ENCODE measurements around the gene IL16.
"Not testable (repeated sequence)": the region's sequence is repeated elsewhere in the genome, so short reads cannot be mapped to it uniquely, and the experiment has no call there.

The IL16 gene

DNA sequence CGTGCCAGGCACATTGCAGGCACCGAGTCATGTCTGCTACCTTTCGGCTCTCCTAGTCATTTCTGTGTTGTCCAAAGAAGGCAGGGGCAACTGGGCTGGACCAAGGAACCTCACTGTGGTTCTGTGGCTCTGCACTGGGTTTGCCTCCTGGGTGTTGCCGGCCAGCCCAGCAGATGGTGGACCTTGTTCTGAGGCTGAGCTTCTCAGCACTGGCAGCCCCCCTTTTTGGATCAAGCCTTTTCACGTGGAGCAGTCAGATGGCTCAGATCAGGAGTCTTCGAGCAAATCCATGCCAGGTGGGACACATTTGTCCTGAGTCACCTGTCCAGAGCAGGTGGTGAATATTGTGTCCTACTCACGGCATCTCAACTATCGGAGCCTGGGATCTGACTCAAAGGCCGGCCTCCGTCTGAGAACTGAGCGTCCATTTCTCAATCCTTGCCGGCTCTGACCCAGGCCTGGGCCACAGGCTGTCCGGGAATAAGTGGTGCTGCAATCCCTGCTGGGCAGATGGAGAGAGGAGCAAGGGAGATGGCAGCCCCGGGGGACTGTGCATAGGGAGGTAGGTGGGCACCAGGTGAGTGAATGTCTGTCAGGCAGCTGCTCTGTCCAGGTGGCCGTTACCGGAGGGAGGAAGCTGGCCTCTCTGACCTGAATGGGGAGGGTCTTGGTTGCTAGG is at the start of gene IL16:
IL16 (plus strand) TSS at position 304 of the 679 bp plus-strand sequence. CDS start 28,521 bp downstream, outside the sequence.
- in situ Hi-C loops (cut with MboI; ENCODE audit: low pct_unique_long_range_greater_than_20kb, low sequenced_read_pairs) = no loop called here
- DNase-seq = no peak

DNA sequence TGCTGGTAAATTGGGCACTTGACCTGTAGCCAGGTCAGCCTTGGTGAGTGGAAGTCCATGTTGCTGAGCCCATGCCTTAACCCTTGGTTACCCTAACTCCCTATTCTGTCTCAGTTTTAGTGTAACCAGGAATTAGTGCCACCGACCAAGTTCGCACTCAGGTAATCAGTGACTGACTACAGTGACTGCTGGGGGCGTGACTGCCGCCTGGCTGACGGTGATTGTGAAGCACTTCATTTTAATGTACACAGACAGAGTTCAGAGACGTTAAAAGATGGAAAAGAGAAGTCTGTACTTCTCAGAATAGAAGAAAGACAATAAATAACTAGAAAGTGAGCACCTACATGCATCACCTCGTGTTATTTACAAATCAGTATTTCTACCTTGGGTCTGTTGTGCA is 45.3 kb upstream of the IL16 start:
- in situ Hi-C loops (cut with MboI; ENCODE audit: low pct_unique_long_range_greater_than_20kb, low sequenced_read_pairs) = no loop called here
- DNase-seq = no peak

DNA sequence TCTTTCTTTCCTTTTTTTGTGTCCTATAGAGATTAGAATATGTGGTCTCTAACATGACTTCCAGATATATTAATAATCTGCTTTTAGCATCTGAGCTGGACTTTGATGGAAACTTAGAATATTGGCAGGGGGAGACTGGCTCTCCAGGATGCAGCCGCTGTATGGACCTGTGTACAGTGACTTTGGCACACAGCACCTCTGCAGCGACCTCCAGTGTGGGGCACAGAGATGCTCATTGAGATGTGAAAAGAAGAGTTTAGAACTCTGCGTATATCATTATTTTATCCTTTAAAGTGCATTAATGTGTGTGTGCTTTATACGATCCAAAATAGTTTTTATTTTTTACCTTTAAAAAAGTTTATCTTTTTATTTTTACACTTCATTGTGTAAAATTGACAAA is 44.3 kb upstream of the IL16 start:
- no peak for DNase-seq
- in situ Hi-C loops (cut with MboI; ENCODE audit: low pct_unique_long_range_greater_than_20kb, low sequenced_read_pairs) = no loop called here

DNA sequence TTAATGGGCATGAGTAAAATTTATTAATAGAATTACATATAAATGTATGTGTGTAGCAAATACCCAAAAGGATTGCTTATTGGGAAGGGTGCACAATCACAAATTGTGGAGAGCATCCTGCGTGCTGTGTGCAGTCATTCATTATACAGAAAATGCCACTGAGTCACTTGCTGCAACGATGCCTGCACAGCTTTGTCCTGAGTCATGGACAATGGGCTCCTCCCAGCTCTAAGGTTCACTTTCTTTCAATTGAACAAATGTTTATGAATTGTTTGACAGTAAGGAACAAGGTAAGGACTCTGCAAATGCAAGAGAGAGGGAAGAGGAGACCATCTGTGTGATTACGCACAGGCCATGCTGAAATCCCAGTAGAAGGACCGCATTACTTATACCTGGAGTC is 43.9 kb upstream of the IL16 start:
- DNase-seq = no peak
- in situ Hi-C loops (cut with MboI; ENCODE audit: low pct_unique_long_range_greater_than_20kb, low sequenced_read_pairs) = no loop called here

DNA sequence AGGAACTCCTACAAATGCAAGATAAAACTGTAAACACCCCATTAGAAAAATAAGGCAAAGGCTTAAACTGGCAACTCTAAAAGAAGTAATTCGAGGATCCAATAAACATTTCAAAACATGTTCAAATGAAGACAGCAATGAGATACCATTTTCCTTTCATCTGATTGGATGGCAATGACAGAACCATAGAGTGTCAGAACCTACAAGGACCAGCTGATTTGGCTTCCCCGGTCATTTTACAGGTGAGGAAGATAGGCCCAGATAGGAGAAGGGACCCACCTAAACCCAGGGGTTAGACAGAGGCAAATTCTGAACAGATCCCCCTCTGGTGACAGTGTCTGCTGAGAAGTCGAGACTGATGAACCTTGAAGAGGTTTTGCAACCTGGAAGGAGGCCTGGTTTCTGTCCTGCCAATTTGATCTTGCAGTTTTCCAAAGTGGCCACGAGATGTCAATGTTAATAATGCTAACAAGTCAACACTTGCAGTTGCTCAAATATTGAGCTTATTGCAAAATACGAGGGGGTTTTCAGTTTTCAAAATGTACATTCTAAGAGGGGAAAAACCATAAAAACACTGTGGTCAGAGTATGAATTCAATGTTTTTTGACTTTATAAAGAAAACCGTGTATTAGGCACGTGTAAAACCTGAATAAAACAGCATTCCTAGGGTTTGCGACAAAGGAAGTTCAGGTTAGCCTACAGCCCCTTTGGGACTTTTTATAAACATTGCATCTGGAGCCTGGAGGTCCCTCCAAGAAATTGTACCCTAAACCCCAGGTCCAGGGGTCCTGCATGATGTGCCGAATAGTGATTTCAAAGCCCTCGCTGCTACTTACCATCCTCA is 41.1 kb upstream of the IL16 start:
- peak; percentile 74 for DNase-seq
- in situ Hi-C loops (cut with MboI; ENCODE audit: low pct_unique_long_range_greater_than_20kb, low sequenced_read_pairs) = no loop called here

DNA sequence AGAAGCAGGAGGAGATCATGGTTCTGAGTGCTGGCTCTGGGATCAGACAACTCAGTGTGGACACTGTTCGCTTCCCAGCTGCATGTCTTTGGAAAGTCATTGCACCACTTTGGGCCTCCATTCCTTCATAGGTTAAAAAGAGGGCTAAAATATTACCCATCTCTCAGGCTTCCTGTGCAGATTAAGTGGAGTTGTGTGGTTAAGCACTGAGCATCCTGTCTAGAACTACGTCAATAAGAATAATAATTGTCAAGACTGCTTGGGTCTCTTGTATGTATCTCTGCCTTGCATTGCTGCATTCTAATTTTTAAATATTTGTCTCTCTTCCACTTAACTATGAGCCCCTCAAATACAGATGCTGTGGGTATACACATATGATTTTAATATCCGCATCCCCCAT is 40.4 kb upstream of the IL16 start:
- in situ Hi-C loops (cut with MboI; ENCODE audit: low pct_unique_long_range_greater_than_20kb, low sequenced_read_pairs) = no loop called here
- no peak for DNase-seq

DNA sequence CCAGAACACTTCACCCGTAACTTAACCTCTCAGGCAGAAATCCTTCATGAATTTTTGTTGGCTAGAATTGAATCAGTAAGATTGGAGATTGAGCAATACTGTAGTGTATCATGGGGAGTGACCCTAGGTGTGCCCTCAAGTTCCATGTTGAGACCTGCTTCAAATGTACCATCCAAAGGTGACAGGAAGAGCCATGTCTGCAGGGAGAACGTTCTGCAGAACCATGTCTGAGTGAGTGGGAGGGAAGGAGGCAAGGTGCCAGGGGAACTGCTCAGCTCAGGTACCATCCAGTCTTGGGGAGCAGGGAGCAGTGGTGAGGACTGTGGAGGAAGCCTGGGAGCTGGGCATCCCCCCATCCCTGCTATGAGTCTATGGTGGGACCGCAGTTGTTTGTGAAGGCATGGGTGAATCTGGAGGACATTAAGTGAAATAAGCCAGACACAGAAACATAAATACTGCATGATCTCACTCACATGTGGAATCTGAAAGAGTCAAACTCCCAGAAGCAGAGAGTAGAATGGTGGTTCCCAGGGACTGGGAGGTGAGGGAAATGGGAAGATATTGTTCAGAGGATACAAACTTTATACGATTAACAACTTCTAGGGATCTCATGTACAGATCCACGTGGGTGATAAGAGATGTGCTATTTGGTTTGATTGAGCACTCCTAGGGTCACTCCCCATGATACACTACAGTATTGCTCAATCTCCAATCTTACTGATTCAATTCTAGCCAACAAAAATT is 39.3 kb upstream of the IL16 start:
- DNase-seq = no peak
- in situ Hi-C loops (cut with MboI; ENCODE audit: low pct_unique_long_range_greater_than_20kb, low sequenced_read_pairs) = no loop called here

DNA sequence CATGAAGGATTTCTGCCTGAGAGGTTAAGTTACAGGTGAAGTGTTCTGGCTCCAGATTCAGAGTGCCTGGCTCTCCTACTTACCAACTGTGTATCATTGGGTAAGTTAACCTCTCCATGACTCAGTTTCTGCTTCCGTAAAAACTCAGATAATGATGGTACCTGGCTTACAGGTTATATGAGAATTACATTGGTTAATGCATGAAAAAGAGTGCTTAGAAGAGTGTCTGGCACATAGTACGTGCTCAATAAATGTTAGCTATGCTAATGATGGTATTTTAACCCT is 38.8 kb upstream of the IL16 start:
- in situ Hi-C loops (cut with MboI; ENCODE audit: low pct_unique_long_range_greater_than_20kb, low sequenced_read_pairs) = no loop called here
- DNase-seq = no peak

DNA sequence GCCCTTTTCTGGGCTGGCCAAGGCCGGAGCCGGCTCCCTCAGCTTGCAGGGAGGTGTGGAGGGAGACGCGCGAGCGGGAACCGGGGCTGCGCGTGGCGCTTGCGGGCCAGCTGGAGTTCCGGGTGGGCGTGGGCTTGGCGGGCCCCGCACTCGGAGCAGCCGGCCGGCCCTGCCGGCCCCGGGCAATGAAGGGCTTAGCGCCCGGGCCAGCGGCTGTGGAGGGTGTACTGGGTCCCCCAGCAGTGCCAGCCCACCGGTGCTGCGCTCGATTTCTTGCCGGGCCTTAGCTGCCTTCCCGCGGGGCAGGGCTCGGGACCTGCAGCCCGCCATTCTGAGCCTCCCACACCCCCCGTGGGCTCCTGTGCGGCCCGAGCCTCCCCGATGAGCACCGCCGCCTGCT is 38.1 kb upstream of the IL16 start:
- DNase-seq; in situ Hi-C loops (cut with MboI; ENCODE audit: low pct_unique_long_range_greater_than_20kb, low sequenced_read_pairs): not testable (repeated sequence)

DNA sequence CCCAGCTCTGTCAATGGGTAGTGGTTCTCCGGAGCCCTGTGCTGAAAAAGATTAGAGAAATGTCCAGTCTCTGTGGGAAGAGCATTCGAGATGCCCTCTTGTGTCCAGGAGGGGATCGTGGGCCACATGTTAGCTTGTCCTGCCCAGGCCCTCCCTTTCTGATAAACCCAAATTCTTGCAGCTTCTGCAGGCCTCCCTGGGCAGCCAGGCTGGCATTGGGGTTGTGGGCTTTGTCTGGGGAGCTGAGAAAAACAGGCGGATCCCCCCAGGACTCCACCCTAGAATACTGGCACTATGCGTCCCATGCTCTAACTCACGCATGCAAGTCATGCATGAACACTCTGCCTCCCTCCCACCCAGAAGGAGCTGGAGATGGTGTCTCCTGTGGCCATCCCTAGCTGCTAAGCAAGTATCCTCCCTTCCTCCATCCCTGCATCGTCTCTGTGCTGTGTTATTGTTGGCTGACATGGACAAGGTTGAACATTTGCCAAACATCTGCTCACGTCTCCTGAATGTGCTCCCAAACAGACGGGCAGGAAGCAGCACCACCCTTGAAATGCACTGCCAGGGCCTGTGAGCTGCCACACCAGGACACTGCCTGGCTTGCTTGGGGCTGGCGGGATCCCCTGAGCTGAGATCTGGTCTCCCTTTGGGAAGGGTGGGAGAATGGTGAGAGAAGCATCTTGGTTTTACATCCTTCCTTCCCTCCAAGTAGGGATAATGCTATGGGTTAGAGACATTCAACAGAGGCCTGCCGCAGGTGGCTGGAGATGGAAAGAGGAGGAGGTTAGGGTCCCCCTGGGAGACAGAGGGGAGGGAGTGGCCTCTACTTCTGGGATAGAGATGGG is 36.1 kb upstream of the IL16 start:
- no peak for DNase-seq
- in situ Hi-C loops (cut with MboI; ENCODE audit: low pct_unique_long_range_greater_than_20kb, low sequenced_read_pairs) = no loop called here

DNA sequence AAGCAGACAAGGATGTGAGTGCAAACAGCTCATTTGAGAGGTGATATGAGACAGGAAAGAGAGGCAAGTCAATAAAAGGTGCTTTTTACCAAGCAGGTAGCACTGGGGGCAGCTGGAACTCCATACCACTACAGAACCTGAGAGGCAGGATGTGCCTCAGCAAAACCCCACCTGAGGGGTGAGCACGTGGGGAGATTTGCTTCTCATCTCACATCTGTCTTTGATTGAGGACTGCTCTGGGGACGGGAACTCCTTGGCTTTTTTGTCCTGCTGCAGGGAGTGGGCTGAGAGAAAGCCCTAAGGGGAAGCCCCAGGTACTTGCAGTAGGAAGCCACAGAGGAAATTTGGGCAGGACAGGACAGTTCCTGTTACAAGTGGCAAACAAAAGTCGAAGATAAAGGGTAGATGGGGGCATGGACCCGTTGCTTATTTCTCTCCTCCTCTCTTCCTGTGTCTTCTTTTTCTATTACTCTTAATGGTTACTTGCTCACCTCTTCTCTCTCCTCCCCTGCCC is 35.5 kb upstream of the IL16 start:
- DNase-seq = no peak
- in situ Hi-C loops (cut with MboI; ENCODE audit: low pct_unique_long_range_greater_than_20kb, low sequenced_read_pairs) = no loop called here

DNA sequence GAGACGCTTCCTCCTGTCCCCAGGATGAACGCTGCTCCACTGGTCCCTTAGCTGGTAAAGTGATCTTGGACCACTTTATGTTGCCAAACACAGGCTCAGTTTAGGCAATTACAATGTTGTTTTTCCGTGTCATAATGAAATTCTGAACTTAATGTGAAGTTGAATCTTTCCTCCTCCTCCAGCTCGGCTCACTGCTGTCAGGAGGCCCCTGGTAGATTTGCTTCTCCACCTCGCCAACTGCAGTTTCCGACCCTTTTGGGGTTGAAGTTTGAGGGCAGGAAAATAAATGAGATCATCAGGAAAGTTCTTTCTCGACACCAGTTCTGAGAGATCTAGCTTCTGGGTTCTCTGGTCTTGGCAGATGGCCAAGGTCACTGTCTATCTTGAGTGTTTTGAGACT is 34.8 kb upstream of the IL16 start:
- DNase-seq = no peak
- in situ Hi-C loops (cut with MboI; ENCODE audit: low pct_unique_long_range_greater_than_20kb, low sequenced_read_pairs) = no loop called here

DNA sequence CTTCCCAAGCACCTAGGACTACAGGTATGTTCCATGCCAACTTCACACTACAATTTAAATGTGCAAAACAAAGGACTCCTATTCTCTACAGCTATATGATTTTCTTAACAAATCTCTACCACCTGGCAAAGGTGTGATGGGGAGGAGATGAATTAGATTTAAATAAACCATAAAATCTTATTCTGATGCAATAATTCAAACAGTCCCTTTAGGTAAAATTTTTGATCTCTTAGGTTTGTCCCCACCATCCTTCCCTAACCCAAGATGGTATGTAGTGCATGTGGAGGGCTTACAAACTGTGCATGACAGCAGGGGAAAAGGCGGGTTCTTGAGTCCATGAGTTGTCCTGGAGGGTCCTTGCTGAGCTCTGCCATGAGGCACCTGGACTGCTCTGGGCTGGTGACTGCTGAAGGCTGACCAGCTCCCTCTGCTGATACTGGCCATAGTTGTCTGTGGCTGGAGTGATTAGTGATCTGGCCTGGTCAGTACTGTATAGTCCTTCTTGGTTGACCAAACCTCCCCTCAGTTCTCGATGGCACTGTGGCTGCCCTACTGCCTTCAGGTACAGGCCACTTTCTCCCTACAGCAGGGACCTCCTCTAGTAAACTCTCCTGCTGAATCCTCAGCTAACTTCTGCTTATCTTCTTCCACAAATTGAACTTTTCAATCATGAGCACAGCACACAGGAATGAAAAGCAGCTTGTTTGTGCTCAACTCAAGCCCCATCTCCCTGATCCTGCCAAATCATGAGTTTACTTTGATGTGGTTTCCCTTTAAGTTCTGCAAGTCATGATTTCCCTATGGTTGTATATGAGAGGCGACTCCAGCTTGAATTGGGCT is 32.5 kb upstream of the IL16 start:
- peak; percentile 48 for DNase-seq
- in situ Hi-C loops (cut with MboI; ENCODE audit: low pct_unique_long_range_greater_than_20kb, low sequenced_read_pairs) = no loop called here

DNA sequence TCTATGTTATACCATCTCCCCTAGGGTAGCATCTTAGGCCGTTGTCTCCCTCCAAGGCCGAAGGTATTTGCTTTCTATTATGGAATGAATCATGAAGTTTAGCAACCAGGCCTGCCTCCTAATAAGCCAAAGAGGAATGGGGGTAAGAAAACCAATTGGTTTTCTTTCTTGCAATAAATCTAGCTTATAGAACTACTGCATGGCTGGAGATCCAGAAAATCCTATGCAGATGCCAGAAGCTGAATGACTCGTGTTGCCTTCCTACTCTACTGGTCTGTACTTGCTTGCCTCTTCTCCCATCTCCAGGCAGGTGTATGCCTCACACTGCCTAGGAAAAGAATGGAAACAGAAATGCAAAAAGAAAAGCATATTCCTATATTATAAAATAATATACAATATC is 31.1 kb upstream of the IL16 start:
- in situ Hi-C loops (cut with MboI; ENCODE audit: low pct_unique_long_range_greater_than_20kb, low sequenced_read_pairs) = no loop called here

DNA sequence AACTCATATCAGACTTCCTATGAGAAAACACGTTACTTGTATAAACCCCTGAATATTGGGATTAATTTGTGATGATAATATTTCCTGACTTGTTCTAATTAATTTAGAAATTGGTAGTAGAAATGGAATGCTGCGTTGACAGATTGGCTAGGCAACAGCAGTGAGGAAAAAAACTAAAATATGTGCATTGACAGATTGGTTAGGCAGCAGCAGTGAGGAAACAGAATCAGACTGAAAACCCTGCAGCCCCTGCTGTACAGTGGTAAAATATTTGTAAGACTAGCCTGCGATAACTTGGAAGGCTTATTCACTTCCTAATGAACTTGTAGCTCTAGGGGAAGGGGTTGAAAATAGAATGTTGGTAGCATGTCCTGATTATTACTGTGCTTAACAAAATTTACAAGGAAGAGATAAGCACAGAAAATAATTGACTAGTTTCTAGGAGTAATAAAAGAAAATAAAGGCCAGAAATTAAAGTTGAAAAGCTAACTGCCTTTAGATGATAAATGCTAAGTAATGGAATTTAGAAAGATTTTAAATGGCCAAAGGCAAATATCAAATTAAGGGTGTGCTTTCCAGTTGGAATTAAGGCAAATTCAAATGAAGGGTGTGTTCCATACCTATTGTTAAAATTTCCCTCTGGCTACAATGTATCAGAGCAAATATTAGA is 29.9 kb upstream of the IL16 start:
- no peak for DNase-seq
- in situ Hi-C loops (cut with MboI; ENCODE audit: low pct_unique_long_range_greater_than_20kb, low sequenced_read_pairs) = no loop called here

More for the DNA sequence above, 31.1 kb upstream of the IL16 start:
- DNase-seq = no peak

DNA sequence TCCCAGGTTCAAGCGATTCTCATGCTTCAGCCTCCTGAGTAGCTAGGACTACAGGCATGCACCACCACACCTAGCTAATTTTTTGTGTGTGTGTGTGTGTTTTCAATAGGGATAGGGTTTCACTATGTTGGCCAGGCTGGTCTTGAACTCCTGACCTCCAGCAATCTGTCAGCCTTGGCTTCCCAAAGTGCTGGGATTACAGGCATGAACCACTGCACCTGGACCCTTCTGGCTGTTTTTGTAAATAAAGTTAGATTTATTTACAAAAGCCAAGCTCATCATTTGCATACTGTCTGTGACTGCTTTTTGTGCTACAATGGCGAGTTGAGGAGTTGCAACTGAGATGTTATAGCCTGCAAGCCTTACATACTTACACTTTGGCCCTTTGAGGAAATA is 28.6 kb upstream of the IL16 start:
- in situ Hi-C loops (cut with MboI; ENCODE audit: low pct_unique_long_range_greater_than_20kb, low sequenced_read_pairs) = no loop called here
- DNase-seq = no peak

DNA sequence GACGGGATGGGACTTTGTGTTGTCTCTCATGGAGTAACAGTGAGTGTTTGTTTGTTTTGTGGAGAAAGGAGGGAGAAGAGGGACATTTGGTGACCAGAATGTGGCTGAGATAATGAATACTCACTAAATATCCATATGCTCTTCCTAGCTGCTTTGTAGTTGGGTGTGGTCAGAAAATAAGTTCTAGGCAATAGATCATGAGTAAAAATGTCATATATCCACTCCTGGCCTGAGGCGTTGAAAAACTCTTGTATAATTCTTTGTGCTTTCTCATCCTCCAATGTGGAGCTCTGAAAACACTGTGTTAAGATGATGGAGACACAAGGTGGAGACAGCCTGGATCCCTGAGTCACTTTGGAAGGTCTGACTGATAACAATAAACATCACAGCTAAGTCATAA is 28.0 kb upstream of the IL16 start:
- DNase-seq = no peak
- in situ Hi-C loops (cut with MboI; ENCODE audit: low pct_unique_long_range_greater_than_20kb, low sequenced_read_pairs) = no loop called here

DNA sequence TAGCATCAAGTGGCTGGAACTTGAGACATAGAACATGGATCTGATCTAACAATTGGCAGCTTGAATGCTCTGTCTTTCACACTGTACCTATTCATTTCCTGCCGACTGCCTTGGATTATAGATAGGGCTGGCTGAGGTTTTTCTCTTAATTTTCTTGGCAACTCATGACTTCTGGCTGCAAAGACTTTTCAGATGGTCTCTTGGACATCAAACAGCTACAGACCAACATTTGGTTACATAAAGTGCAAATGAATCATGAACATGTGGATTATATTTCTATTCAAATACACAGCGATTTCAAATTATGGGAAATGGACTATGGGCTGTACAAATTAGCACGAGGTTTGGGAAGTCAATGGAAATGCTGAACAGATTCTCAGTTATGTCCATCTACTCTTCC is 26.2 kb upstream of the IL16 start:
- in situ Hi-C loops (cut with MboI; ENCODE audit: low pct_unique_long_range_greater_than_20kb, low sequenced_read_pairs) = no loop called here
- no peak for DNase-seq
